Measurements from ENCODE around the gene RAB11FIP3. TPM values are rescaled to one million over a fixed set of nuclear protein-coding genes. Genes with fewer than 3 reads are reported as not detected.
A peak's percentile ranks its signal among the peaks of the same experiment; 100 is the strongest.

The RAB11FIP3 gene
- total and polyA plus RNA-seq, 12 donors = 12.7 to 63.4 (median 40.8) TPM

DNA sequence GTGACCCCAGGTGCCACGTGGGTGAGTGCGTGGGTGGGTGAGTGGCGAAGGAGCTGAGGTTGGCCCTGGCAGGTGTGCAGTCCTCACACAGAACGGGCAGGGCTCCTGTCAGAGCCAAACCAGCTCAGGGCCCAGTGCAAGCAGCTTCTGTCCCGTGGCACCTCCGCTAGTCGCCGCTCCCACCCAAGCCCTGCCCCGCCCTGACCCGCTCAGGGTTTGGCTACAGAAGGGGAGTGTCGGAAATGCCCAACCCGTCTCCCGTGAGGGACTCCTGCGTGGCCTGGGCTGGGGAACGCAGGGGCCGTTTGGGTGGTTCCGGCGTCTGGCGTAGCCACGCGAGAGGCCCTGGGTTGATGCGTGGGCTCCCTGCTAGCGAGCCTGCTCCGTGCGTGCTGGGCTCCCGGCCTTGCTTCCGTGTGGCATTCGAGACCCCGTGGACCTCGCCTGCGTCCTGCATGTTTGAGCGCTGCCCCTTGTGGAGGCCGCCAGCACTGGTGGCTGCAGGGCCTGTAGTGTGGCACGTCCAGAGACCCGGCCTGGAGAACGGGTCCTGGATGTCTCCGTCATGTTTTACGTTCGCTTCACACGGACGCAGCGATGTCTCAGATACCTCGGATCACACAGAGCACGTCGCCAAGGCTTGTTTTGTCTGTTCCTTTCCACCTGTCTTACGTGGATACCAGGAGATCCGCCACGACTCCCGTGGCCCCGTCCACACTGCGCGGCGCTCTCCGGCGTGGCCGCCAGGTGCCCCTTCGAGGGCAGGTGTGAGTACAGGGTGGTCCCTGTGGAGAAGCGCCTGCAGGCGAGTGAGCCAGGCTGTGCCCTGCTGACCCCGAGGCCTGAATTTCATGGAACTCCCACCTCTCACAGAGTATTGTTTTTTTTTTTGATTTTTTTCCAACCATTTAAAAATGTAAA is 112.2 kb downstream of the RAB11FIP3 start:
- no peaks in the 10 kb centered on the region for H3K36me3 ChIP-seq (replicated peaks in 1 of 2)
- H3K4me3 ChIP-seq = no peak overlapping the region
- WGBS, 4 donors = 93 to 96% (median 95%) methylated on average over 34 to 60 of the region's 60 CpGs
- no peak overlapping the region for H3K27ac ChIP-seq
- TF ChIP-seq CTCF (IDR thresholded peaks at IDR 0.05) = no peak
- TF ChIP-seq POLR2A (IDR thresholded peaks at IDR 0.05) = no peak
- peaks cover 11 to 25% of the 10 kb centered on the region in 2 donors for H3K4me1 ChIP-seq (replicated peaks in 1 of 2)
- H3K27me3 ChIP-seq = no peaks in the 10 kb centered on the region
- DNase-seq = no peak
- H3K9me3 ChIP-seq (replicated peaks in 1 of 3) = no peaks in the 10 kb centered on the region
- intact Hi-C loops (cut with DNase I) = no loop called here

- intact Hi-C loops (cut with DNase I) = loop anchor here in 1 of 2 donors (5.0 kb wide), 1 partner anchor 42 kb away; no protein-coding TSS in a partner anchor
- no peak overlapping the region for H3K4me3 ChIP-seq
- no peak overlapping the region for H3K27ac ChIP-seq
- TF ChIP-seq CTCF (IDR thresholded peaks at IDR 0.05) = no peak
- TF ChIP-seq POLR2A (IDR thresholded peaks at IDR 0.05) = no peak
- WGBS, 4 donors = 82 to 89% (median 86%) methylated on average over 21 to 34 of the region's 34 CpGs
- H3K4me1 ChIP-seq (replicated peaks in 1 of 2) = peaks cover 0 to 8% of the 10 kb centered on the region in 2 donors
- no peaks in the 10 kb centered on the region for H3K36me3 ChIP-seq (replicated peaks in 1 of 2)
- H3K9me3 ChIP-seq (replicated peaks in 1 of 3) = no peaks in the 10 kb centered on the region
- no peak for DNase-seq
- H3K27me3 ChIP-seq = no peaks in the 10 kb centered on the region
Measured at GRCh38 chr16:539901-540530, 114.6 kb downstream of the RAB11FIP3 start.

- H3K4me1 ChIP-seq (replicated peaks in 1 of 2) = peaks cover 0 to 2% of the 10 kb centered on the region in 2 donors
- no peaks in the 10 kb centered on the region for H3K27me3 ChIP-seq
- intact Hi-C loops (cut with DNase I) = loop anchor here in 1 of 2 donors (5.0 kb wide), 1 partner anchor 42 kb away; no protein-coding TSS in a partner anchor
- no peak overlapping the region for H3K27ac ChIP-seq
- no peak for TF ChIP-seq POLR2A (IDR thresholded peaks at IDR 0.05)
- no peak for TF ChIP-seq CTCF (IDR thresholded peaks at IDR 0.05)
- H3K36me3 ChIP-seq (replicated peaks in 1 of 2) = no peaks in the 10 kb centered on the region
- peak in 2 of 7 donors; percentile 42 to 52 for DNase-seq
- 59 to 84% (median 65%) methylated on average over 7 to 29 of the region's 29 CpGs for WGBS, 4 donors
- H3K4me3 ChIP-seq = no peak overlapping the region
- H3K9me3 ChIP-seq (replicated peaks in 1 of 3) = no peaks in the 10 kb centered on the region
Measured at GRCh38 chr16:540645-541340, 115.3 kb downstream of the RAB11FIP3 start.

Measured in adrenal gland (tissue), 12 donors.